Measurements from ENCODE around the gene FRK. TPM values are rescaled to one million over a fixed set of nuclear protein-coding genes. Genes with fewer than 3 reads are reported as not detected.
"Not testable (repeated sequence)": the region's sequence is repeated elsewhere in the genome, so short reads cannot be mapped to it uniquely, and the experiment has no call there.

Gene FRK
- total RNA-seq, 1 donor from 2014 or later = 8.4 TPM

DNA sequence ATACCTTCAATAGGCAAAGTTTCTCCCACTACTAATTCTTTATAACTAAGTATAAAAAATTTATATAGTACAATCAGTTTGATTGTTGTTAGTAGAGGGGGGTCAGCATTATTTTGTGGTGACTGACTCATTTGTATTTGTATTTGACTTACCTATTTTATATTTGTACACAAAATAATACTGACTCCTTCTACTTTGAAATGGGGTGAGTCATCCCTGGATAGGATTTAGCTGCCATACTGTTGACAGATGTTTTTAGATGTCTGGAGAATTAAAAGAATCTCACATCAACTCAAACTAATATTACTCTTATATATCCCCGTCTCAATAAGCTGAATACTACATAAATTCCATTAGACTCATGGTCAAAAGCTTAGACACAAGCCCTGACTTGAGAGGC lies 114.9 kb downstream of the FRK start:
- no peak for TF ChIP-seq CTCF (IDR thresholded peaks at IDR 0.05)
- intact Hi-C loops (cut with DNase I) = no loop called here
- peaks cover 0 to 4% of the 10 kb centered on the region in 2 donors for H3K9me3 ChIP-seq
- H3K27me3 ChIP-seq = no peaks in the 10 kb centered on the region
- H3K4me1 ChIP-seq = no peaks in the 10 kb centered on the region
- H3K27ac ChIP-seq = no peak overlapping the region
- no peak for DNase-seq (ENCODE audit: low spot score in 2 of 2)
- no peak overlapping the region for H3K4me3 ChIP-seq
- peaks cover 17 to 33% of the 10 kb centered on the region in 2 donors for H3K36me3 ChIP-seq

DNA sequence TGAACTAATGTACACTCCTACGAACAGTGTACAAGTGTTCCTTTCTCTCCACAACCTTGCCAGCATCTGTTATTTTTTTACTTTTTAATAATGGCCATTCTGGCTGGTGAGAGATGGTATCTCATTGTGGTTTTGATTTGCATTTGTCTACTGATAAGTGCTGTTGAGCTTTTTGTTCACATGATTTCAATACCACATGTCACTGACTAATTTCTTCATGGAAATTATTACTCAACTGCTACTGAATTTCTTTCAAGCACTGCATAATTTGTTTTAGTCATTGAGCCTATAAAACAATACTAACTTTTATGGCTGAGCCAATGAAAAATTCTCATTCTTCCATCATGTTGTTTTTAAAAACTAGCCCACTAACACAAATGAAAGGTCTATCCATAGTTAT lies 115.4 kb downstream of the FRK start:
- no peaks in the 10 kb centered on the region for H3K4me1 ChIP-seq
- no peak overlapping the region for H3K27ac ChIP-seq
- H3K27me3 ChIP-seq = no peaks in the 10 kb centered on the region
- no peak overlapping the region for H3K4me3 ChIP-seq
- TF ChIP-seq CTCF (IDR thresholded peaks at IDR 0.05) = no peak
- intact Hi-C loops (cut with DNase I) = no loop called here
- H3K9me3 ChIP-seq = peaks cover 0 to 3% of the 10 kb centered on the region in 2 donors
- peaks cover 17 to 38% of the 10 kb centered on the region in 2 donors for H3K36me3 ChIP-seq
- DNase-seq (ENCODE audit: low spot score in 2 of 2) = no peak

- H3K36me3 ChIP-seq = peaks cover 17 to 39% of the 10 kb centered on the region in 2 donors
- intact Hi-C loops (cut with DNase I); H3K27ac ChIP-seq; H3K4me1 ChIP-seq; DNase-seq (ENCODE audit: low spot score in 2 of 2); H3K9me3 ChIP-seq; H3K27me3 ChIP-seq; H3K4me3 ChIP-seq: not testable (repeated sequence)
These were observed 115.9 kb downstream of the FRK start for GRCh38 chr6:115944829-115945228.

- intact Hi-C loops (cut with DNase I) = loop anchor here (10.0 kb wide), 1 partner anchor 167 kb away; the partner anchor contains the start of gene NT5DC1
- H3K36me3 ChIP-seq = peaks cover 8 to 18% of the 10 kb centered on the region in 2 donors
- not testable (repeated sequence) for DNase-seq (ENCODE audit: low spot score in 2 of 2); H3K27ac ChIP-seq; H3K27me3 ChIP-seq; H3K9me3 ChIP-seq; H3K4me3 ChIP-seq
- peaks cover 8 to 11% of the 10 kb centered on the region in 2 donors for H3K4me1 ChIP-seq
These were observed 123.2 kb downstream of the FRK start for GRCh38 chr6:115937502-115937901.

DNA sequence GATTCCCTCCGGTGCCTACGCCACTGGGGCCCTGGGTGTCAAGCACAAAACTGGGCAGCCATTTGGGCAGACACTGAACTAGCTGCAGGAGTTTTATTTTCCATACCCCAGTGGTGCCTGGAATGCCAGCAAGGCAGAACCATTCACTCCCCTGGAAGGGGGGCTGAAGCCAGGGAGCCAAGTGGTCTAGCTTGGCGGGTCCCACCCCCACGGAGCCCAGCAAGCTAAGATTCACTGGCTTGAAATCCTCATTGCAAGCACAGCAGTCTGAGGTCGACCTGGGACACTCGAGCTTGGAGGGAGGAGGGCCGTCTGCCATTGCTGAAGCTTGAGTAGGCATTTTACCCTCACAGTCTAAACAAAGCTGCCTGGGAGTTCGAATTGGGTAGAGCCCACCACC lies 125.3 kb downstream of the FRK start:
- Histone ChIP-seq H3K4me1 (peaks cover 8 to 11% of the 10 kb centered on the region in 2 donors), H3K9me3 (peaks cover 0 to 7% of the 10 kb centered on the region in 2 donors), H3K4me3 (no peak overlapping the region), H3K27me3 (no peaks in the 10 kb centered on the region), H3K36me3 (peaks cover 0 to 1% of the 10 kb centered on the region in 2 donors), H3K27ac (peak overlapping the region; percentile 82 to 89)
- no peak for DNase-seq (ENCODE audit: low spot score in 2 of 2)
- intact Hi-C loops (cut with DNase I) = loop anchor here (10.0 kb wide), 1 partner anchor 169 kb away; the partner anchor contains the start of gene NT5DC1
- TF ChIP-seq CTCF (IDR thresholded peaks at IDR 0.05) = no peak

GRCh38 chr6:115934829-115935228 lies 125.9 kb downstream of the FRK start:
- Histone ChIP-seq H3K27me3 (no peaks in the 10 kb centered on the region), H3K4me3 (no peak overlapping the region), H3K9me3 (peaks cover 0 to 1% of the 10 kb centered on the region in 2 donors), H3K36me3 (no peaks in the 10 kb centered on the region), H3K4me1 (peaks cover 8 to 11% of the 10 kb centered on the region in 2 donors), H3K27ac (peak overlapping the region; percentile 82 to 89)
- no peak for DNase-seq (ENCODE audit: low spot score in 2 of 2)
- TF ChIP-seq CTCF (IDR thresholded peaks at IDR 0.05) = no peak
- intact Hi-C loops (cut with DNase I) = loop anchor here (5.0 to 10.0 kb wide), 2 partner anchors 77 to 170 kb away; partner anchors contain the start of gene NT5DC1

GRCh38 chr6:115934145-115934544 lies 126.5 kb downstream of the FRK start:
- no peaks in the 10 kb centered on the region for H3K36me3 ChIP-seq
- H3K27ac ChIP-seq = peak overlapping the region; percentile 82 to 89
- no peak for DNase-seq (ENCODE audit: low spot score in 2 of 2)
- H3K4me1 ChIP-seq = peaks cover 8 to 11% of the 10 kb centered on the region in 2 donors
- no peak for TF ChIP-seq CTCF (IDR thresholded peaks at IDR 0.05)
- intact Hi-C loops (cut with DNase I) = loop anchor here (5.0 to 10.0 kb wide), 2 partner anchors 78 to 171 kb away; partner anchors contain the start of gene NT5DC1
- H3K27me3 ChIP-seq = no peaks in the 10 kb centered on the region
- peak overlapping the region in 1 of 2 donors; percentile 48 for H3K4me3 ChIP-seq
- no peaks in the 10 kb centered on the region for H3K9me3 ChIP-seq
